Fibroblast of skin of abdomen (primary cell): ENCODE results near the gene C11orf21.

ENCODE experiments used
- DNase-seq: peaks from one replicate; pipeline ENCODE4 v3.0.0-alpha.2; 2013

Gene C11orf21

GRCh38 chr11:2270322-2271076 lies 31.2 kb downstream of the C11orf21 start, which contains the start of gene ASCL2:
ASCL2 (minus strand) TSS chr11:2270588; CDS start chr11:2270332, 256 bp downstream.
- DNase-seq = no peak

- peak; percentile 38 for DNase-seq
Measured at GRCh38 chr11:2269601-2270321, 32.0 kb downstream of the C11orf21 start.

GRCh38 chr11:2268729-2269600 lies 32.8 kb downstream of the C11orf21 start:
- DNase-seq = no peak

- DNase-seq = no peak
Measured at GRCh38 chr11:2267851-2268728, 33.6 kb downstream of the C11orf21 start.

- DNase-seq = no peak
Measured at GRCh38 chr11:2267306-2267850, 34.3 kb downstream of the C11orf21 start.

GRCh38 chr11:2266586-2267305 lies 35.0 kb downstream of the C11orf21 start:
- no peak for DNase-seq

- no peak for DNase-seq
Measured at GRCh38 chr11:2265854-2266585, 35.7 kb downstream of the C11orf21 start.

- DNase-seq = no peak
Measured at GRCh38 chr11:2265396-2265795, 36.3 kb downstream of the C11orf21 start.

- no peak for DNase-seq
Measured at GRCh38 chr11:2264366-2265053, 37.2 kb downstream of the C11orf21 start.

GRCh38 chr11:2263724-2264360 lies 37.9 kb downstream of the C11orf21 start:
- no peak for DNase-seq

GRCh38 chr11:2263071-2263565 lies 38.6 kb downstream of the C11orf21 start:
- DNase-seq = no peak

GRCh38 chr11:2262301-2263070 lies 39.2 kb downstream of the C11orf21 start:
- no peak for DNase-seq

- no peak for DNase-seq
Measured at GRCh38 chr11:2261436-2262230, 40.1 kb downstream of the C11orf21 start.

- DNase-seq = no peak
Measured at GRCh38 chr11:2260491-2261364, 41.0 kb downstream of the C11orf21 start.

GRCh38 chr11:2259897-2260451 lies 41.7 kb downstream of the C11orf21 start:
- no peak for DNase-seq

GRCh38 chr11:2259466-2259830 lies 42.3 kb downstream of the C11orf21 start:
- DNase-seq = no peak
